ENCODE data around the gene OR2A12.

GRCh38 chr7:144038887-144039286 lies 47.2 kb upstream of the OR2A12 start:
- TF ChIP-seq, protein P1, sequence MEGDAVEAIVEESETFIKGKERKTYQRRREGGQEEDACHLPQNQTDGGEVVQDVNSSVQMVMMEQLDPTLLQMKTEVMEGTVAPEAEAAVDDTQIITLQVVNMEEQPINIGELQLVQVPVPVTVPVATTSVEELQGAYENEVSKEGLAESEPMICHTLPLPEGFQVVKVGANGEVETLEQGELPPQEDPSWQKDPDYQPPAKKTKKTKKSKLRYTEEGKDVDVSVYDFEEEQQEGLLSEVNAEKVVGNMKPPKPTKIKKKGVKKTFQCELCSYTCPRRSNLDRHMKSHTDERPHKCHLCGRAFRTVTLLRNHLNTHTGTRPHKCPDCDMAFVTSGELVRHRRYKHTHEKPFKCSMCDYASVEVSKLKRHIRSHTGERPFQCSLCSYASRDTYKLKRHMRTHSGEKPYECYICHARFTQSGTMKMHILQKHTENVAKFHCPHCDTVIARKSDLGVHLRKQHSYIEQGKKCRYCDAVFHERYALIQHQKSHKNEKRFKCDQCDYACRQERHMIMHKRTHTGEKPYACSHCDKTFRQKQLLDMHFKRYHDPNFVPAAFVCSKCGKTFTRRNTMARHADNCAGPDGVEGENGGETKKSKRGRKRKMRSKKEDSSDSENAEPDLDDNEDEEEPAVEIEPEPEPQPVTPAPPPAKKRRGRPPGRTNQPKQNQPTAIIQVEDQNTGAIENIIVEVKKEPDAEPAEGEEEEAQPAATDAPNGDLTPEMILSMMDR (IDR thresholded peaks at IDR 0.05), result no peak
- TF ChIP-seq USF2 (IDR thresholded peaks at IDR 0.05) (no peak), PHF8 (IDR thresholded peaks at IDR 0.05; ENCODE audit: borderline replicate concordance, low read depth) (no peak), HOXB5 (CRISPR knock-in tag; IDR thresholded peaks at IDR 0.05) (no peak), CBX2 (IDR thresholded peaks at IDR 0.05; ENCODE audit: borderline replicate concordance, low read depth) (no peak)

Measured in A549 (cell line).